ENCODE measurements around the gene RASSF8. TPM values are rescaled to one million over a fixed set of nuclear protein-coding genes. Genes with fewer than 3 reads are reported as not detected.

Gene RASSF8
- total RNA-seq, 1 experiment from 2014 or later, result 22.4 TPM

GRCh38 chr12:26021534-26021933, 63.1 kb downstream of the RASSF8 start:
- H3K36me3 ChIP-seq, result no peaks in the 10 kb centered on the region
- H3K4me3 ChIP-seq, result no peak overlapping the region
- no peaks in the 10 kb centered on the region for H3K4me1 ChIP-seq
- H3K9me3 ChIP-seq (replicated peaks), result no peaks in the 10 kb centered on the region
- no peak for DNase-seq
- H3K27me3 ChIP-seq, result no peaks in the 10 kb centered on the region
- no peak overlapping the region for H3K27ac ChIP-seq

GRCh38 chr12:26022043-26022442, 63.6 kb downstream of the RASSF8 start:
- no peaks in the 10 kb centered on the region for H3K4me1 ChIP-seq
- no peaks in the 10 kb centered on the region for H3K36me3 ChIP-seq
- no peaks in the 10 kb centered on the region for H3K9me3 ChIP-seq (replicated peaks)
- DNase-seq, result no peak
- H3K27me3 ChIP-seq, result no peaks in the 10 kb centered on the region
- no peak overlapping the region for H3K4me3 ChIP-seq
- no peak overlapping the region for H3K27ac ChIP-seq

GRCh38 chr12:26026713-26027112, 68.2 kb downstream of the RASSF8 start:
- no peak overlapping the region for H3K4me3 ChIP-seq
- no peaks in the 10 kb centered on the region; the same call in 1 of the 2 replicates for H3K36me3 ChIP-seq
- no peaks in the 10 kb centered on the region for H3K27me3 ChIP-seq
- DNase-seq, result no peak
- no peak overlapping the region for H3K27ac ChIP-seq
- H3K4me1 ChIP-seq, result no peaks in the 10 kb centered on the region
- H3K9me3 ChIP-seq (replicated peaks), result no peaks in the 10 kb centered on the region

GRCh38 chr12:26027401-26027800, 68.9 kb downstream of the RASSF8 start:
- H3K36me3 ChIP-seq, result no peaks in the 10 kb centered on the region; the same call in 1 of the 2 replicates
- no peaks in the 10 kb centered on the region for H3K9me3 ChIP-seq (replicated peaks)
- no peak overlapping the region for H3K4me3 ChIP-seq
- DNase-seq, result no peak
- no peaks in the 10 kb centered on the region for H3K27me3 ChIP-seq
- H3K4me1 ChIP-seq, result no peaks in the 10 kb centered on the region
- H3K27ac ChIP-seq, result no peak overlapping the region

- Histone ChIP-seq H3K27me3 (no peaks in the 10 kb centered on the region), H3K27ac (no peak overlapping the region), H3K4me3 (no peak overlapping the region), H3K4me1 (no peaks in the 10 kb centered on the region), H3K36me3 (no peaks in the 10 kb centered on the region; the same call in 1 of the 2 replicates), H3K9me3 (replicated peaks) (no peaks in the 10 kb centered on the region)
- DNase-seq, result peak; percentile 16 to 55
These were observed 70.7 kb downstream of the RASSF8 start for GRCh38 chr12:26028953-26029735.

GRCh38 chr12:26029736-26030022, 71.2 kb downstream of the RASSF8 start:
- H3K4me3 ChIP-seq, result no peak overlapping the region
- H3K4me1 ChIP-seq, result no peaks in the 10 kb centered on the region
- no peak overlapping the region for H3K27ac ChIP-seq
- H3K27me3 ChIP-seq, result no peaks in the 10 kb centered on the region
- no peak for DNase-seq
- H3K36me3 ChIP-seq, result no peaks in the 10 kb centered on the region; the same call in 1 of the 2 replicates
- no peaks in the 10 kb centered on the region for H3K9me3 ChIP-seq (replicated peaks)

GRCh38 chr12:26030371-26030770, 71.9 kb downstream of the RASSF8 start:
- DNase-seq, result no peak
- no peaks in the 10 kb centered on the region for H3K4me1 ChIP-seq
- no peaks in the 10 kb centered on the region for H3K27me3 ChIP-seq
- H3K36me3 ChIP-seq, result no peaks in the 10 kb centered on the region; the same call in 1 of the 2 replicates
- no peaks in the 10 kb centered on the region for H3K9me3 ChIP-seq (replicated peaks)
- H3K27ac ChIP-seq, result no peak overlapping the region
- H3K4me3 ChIP-seq, result no peak overlapping the region

GRCh38 chr12:26031318-26031717, 72.8 kb downstream of the RASSF8 start:
- no peaks in the 10 kb centered on the region for H3K9me3 ChIP-seq (replicated peaks)
- no peaks in the 10 kb centered on the region for H3K4me1 ChIP-seq
- no peak for DNase-seq
- no peak overlapping the region for H3K4me3 ChIP-seq
- H3K36me3 ChIP-seq, result no peaks in the 10 kb centered on the region; the same call in 1 of the 2 replicates
- H3K27ac ChIP-seq, result no peak overlapping the region
- H3K27me3 ChIP-seq, result no peaks in the 10 kb centered on the region

- H3K36me3 ChIP-seq, result no peaks in the 10 kb centered on the region; the same call in 1 of the 2 replicates
- DNase-seq, result no peak
- H3K27me3 ChIP-seq, result no peaks in the 10 kb centered on the region
- H3K4me3 ChIP-seq, result no peak overlapping the region
- H3K27ac ChIP-seq, result no peak overlapping the region
- H3K4me1 ChIP-seq, result no peaks in the 10 kb centered on the region
- H3K9me3 ChIP-seq (replicated peaks), result no peaks in the 10 kb centered on the region
These were observed 73.3 kb downstream of the RASSF8 start for GRCh38 chr12:26031827-26032226.

GRCh38 chr12:26032290-26032689, 73.8 kb downstream of the RASSF8 start:
- Histone ChIP-seq H3K36me3 (no peaks in the 10 kb centered on the region; the same call in 1 of the 2 replicates), H3K27me3 (no peaks in the 10 kb centered on the region), H3K27ac (no peak overlapping the region), H3K4me3 (no peak overlapping the region), H3K9me3 (replicated peaks) (no peaks in the 10 kb centered on the region), H3K4me1 (no peaks in the 10 kb centered on the region)
- no peak for DNase-seq

GRCh38 chr12:26032719-26033241, 74.3 kb downstream of the RASSF8 start:
- H3K27ac ChIP-seq, result no peak overlapping the region
- no peak for DNase-seq
- H3K27me3 ChIP-seq, result no peaks in the 10 kb centered on the region
- H3K4me3 ChIP-seq, result no peak overlapping the region
- no peaks in the 10 kb centered on the region; the same call in 1 of the 2 replicates for H3K36me3 ChIP-seq
- no peaks in the 10 kb centered on the region for H3K9me3 ChIP-seq (replicated peaks)
- no peaks in the 10 kb centered on the region for H3K4me1 ChIP-seq

- H3K27ac ChIP-seq, result no peak overlapping the region
- no peak for DNase-seq
- no peaks in the 10 kb centered on the region for H3K4me1 ChIP-seq
These were observed 76.1 kb downstream of the RASSF8 start for GRCh38 chr12:26034371-26035142.

GRCh38 chr12:26036877-26037276, 78.4 kb downstream of the RASSF8 start:
- Histone ChIP-seq H3K9me3 (replicated peaks) (no peaks in the 10 kb centered on the region), H3K27me3 (no peaks in the 10 kb centered on the region), H3K27ac (no peak overlapping the region), H3K4me3 (no peak overlapping the region), H3K4me1 (no peaks in the 10 kb centered on the region), H3K36me3 (no peaks in the 10 kb centered on the region)
- no peak for DNase-seq

More at GRCh38 chr12:26034371-26035142, 76.1 kb downstream of the RASSF8 start:
- Histone ChIP-seq H3K9me3 (replicated peaks) (no peaks in the 10 kb centered on the region), H3K27me3 (no peaks in the 10 kb centered on the region), H3K4me3 (no peak overlapping the region), H3K36me3 (no peaks in the 10 kb centered on the region)

- Histone ChIP-seq H3K27me3 (no peaks in the 10 kb centered on the region), H3K4me3 (no peak overlapping the region), H3K36me3 (no peaks in the 10 kb centered on the region), H3K27ac (no peak overlapping the region), H3K4me1 (0 out of 2 replicates have a peak, but pooled peaks cover 2% of the 10 kb centered on the region), H3K9me3 (replicated peaks) (no peaks in the 10 kb centered on the region)
- no peak for DNase-seq
These were observed 79.2 kb downstream of the RASSF8 start for GRCh38 chr12:26037615-26038220.

GRCh38 chr12:26042645-26043044, 84.2 kb downstream of the RASSF8 start:
- Histone ChIP-seq H3K27ac (no peak overlapping the region), H3K4me3 (no peak overlapping the region), H3K36me3 (no peaks in the 10 kb centered on the region), H3K4me1 (0 out of 2 replicates have a peak, but pooled peaks cover 2% of the 10 kb centered on the region), H3K27me3 (no peaks in the 10 kb centered on the region), H3K9me3 (replicated peaks) (no peaks in the 10 kb centered on the region)
- DNase-seq, result no peak

Data from SJCRH30 (cell line).